HEK293 (cell line): ENCODE measurements around the gene ABCC10.

Experiments
- CTCF ChIA-PET: fragments of 350-600 bp; formaldehyde crosslinking; extraction: SDS; loops from one replicate; lab custom pipeline; 2021; ENCODE audit warnings: antibody characterized with exemption; lab: Yijun Ruan, JAX
- POLR2A ChIA-PET: fragments of 300-600 bp; formaldehyde crosslinking; extraction: SDS; loops from one replicate; lab custom pipeline; 2020; ENCODE audit warnings: antibody characterized with exemption, inconsistent platforms; lab: Yijun Ruan, JAX
- H3K27ac ChIP-seq: fragments of 200-500 bp; sonication (Bioruptor generic); 2 replicates; pipeline ENCODE4 v1.5.1; 2014; ENCODE audit warnings: low read depth, low read length, control low read depth, inconsistent platforms; ENCODE audit errors: extremely low read depth
- H3K36me3 ChIP-seq, 2 experiments: fragments of 200-500 bp in 1 of 2; sonication (Bioruptor generic) in 1 of 2; 1 replicate in 1 of 2; 2 replicates in 1 of 2; pipeline ENCODE4 v1.5.1; 2014 to 2017; ENCODE audit warnings: inconsistent platforms in 2 of 2, low read length in 2 of 2; ENCODE audit not compliant: control insufficient read depth in 2 of 2, insufficient read depth in 1 of 2
- H3K4me1 ChIP-seq: fragments of 200-500 bp; sonication (Bioruptor generic); 2 replicates; pipeline ENCODE4 v1.5.1; 2014; ENCODE audit warnings: mild to moderate bottlenecking, low read length, inconsistent platforms; ENCODE audit not compliant: control insufficient read depth, insufficient read depth
- H3K4me3 ChIP-seq: 2 replicates; pipeline ENCODE4 v1.5.1; 2011; ENCODE audit warnings: low read depth, mild to moderate bottlenecking, control low read depth, low read length, moderate library complexity
- H3K9me3 ChIP-seq: fragments of 200-500 bp; sonication (Bioruptor generic); 2 replicates; pipeline ENCODE4 v1.5.1; 2014; ENCODE audit warnings: low read depth, low read length, inconsistent platforms; ENCODE audit not compliant: control insufficient read depth, insufficient read depth
- BCL11B ChIP-seq: fragments of 450-650 bp; formaldehyde crosslinking; IDR thresholded peaks from 2 replicates; pipeline ENCODE4 v1.5.1; 2016; ENCODE audit warnings: low read depth, missing biosample characterization, missing genetic modification characterization
- EGR2 ChIP-seq: fragments of 450-650 bp; formaldehyde crosslinking; IDR thresholded peaks from 2 replicates; pipeline ENCODE4 v1.5.1; 2016; ENCODE audit warnings: low read depth, missing biosample characterization, missing genetic modification characterization
- GFI1B ChIP-seq: fragments of 450-650 bp; formaldehyde crosslinking; IDR thresholded peaks from 2 replicates; pipeline ENCODE4 v1.5.1; 2016; ENCODE audit warnings: missing biosample characterization, missing genetic modification characterization
- IKZF3 ChIP-seq: fragments of 450-650 bp; IDR thresholded peaks from 2 replicates; pipeline ENCODE4 v1.5.0; 2018; ENCODE audit warnings: missing biosample characterization, mild to moderate bottlenecking, missing genetic modification characterization, moderate library complexity
- KLF1 ChIP-seq: fragments of 450-650 bp; formaldehyde crosslinking; IDR thresholded peaks from 2 replicates; pipeline ENCODE4 v1.5.1; 2016; ENCODE audit warnings: missing biosample characterization, missing genetic modification characterization
- PBX3 ChIP-seq: sonication (generic); formaldehyde crosslinking; IDR thresholded peaks from 2 replicates; pipeline ENCODE4 v1.8.1; 2022; ENCODE audit warnings: mild to moderate bottlenecking, moderate library complexity, missing genetic modification reagents
- PRDM1 ChIP-seq: fragments of 450-650 bp; formaldehyde crosslinking; IDR thresholded peaks from 2 replicates; pipeline ENCODE4; 2016; ENCODE audit warnings: missing biosample characterization, missing genetic modification characterization
- PRDM6 ChIP-seq: fragments of 450-650 bp; formaldehyde crosslinking; IDR thresholded peaks from 2 replicates; pipeline ENCODE4 v1.5.1; 2017; ENCODE audit warnings: missing biosample characterization, missing genetic modification characterization
- REPIN1 ChIP-seq: fragments of 450-650 bp; formaldehyde crosslinking; IDR thresholded peaks from 2 replicates; pipeline ENCODE4 v1.5.1; 2017; ENCODE audit warnings: missing biosample characterization, missing genetic modification characterization, low read depth
- SP7 ChIP-seq: fragments of 450-650 bp; formaldehyde crosslinking; IDR thresholded peaks from 2 replicates; pipeline ENCODE4 v1.5.1; 2016; ENCODE audit warnings: missing biosample characterization, missing genetic modification characterization
- YY1 ChIP-seq: fragments of 450-650 bp; formaldehyde crosslinking; IDR thresholded peaks from 2 replicates; pipeline ENCODE4 v1.5.1; 2018; ENCODE audit warnings: missing biosample characterization, missing genetic modification characterization
- ZBTB21 ChIP-seq: fragments of 450-650 bp; formaldehyde crosslinking; IDR thresholded peaks from 2 replicates; pipeline ENCODE4 v1.5.1; 2017; ENCODE audit warnings: missing biosample characterization, missing genetic modification characterization
- ZNF155 ChIP-seq: fragments of 450-650 bp; formaldehyde crosslinking; IDR thresholded peaks from 2 replicates; pipeline ENCODE4 v1.5.1; 2016; ENCODE audit warnings: missing biosample characterization, missing genetic modification characterization
- ZNF175 ChIP-seq: fragments of 450-650 bp; formaldehyde crosslinking; IDR thresholded peaks from 2 replicates; pipeline ENCODE4 v1.5.1; 2016; ENCODE audit warnings: missing biosample characterization, missing genetic modification characterization
- ZNF18 ChIP-seq: fragments of 450-650 bp; formaldehyde crosslinking; IDR thresholded peaks from 2 replicates; pipeline ENCODE4 v1.5.1; 2016; ENCODE audit warnings: missing biosample characterization, missing genetic modification characterization
- ZNF24 ChIP-seq: fragments of 450-650 bp; formaldehyde crosslinking; IDR thresholded peaks from 2 replicates; pipeline ENCODE4 v1.5.1; 2016; ENCODE audit warnings: missing biosample characterization, missing genetic modification characterization
- ZNF341 ChIP-seq: fragments of 450-650 bp; formaldehyde crosslinking; IDR thresholded peaks from 2 replicates; pipeline ENCODE4; 2016; ENCODE audit warnings: low read depth, missing biosample characterization, missing genetic modification characterization
- ZNF354C ChIP-seq: fragments of 450-650 bp; formaldehyde crosslinking; IDR thresholded peaks from 2 replicates; pipeline ENCODE4 v1.5.1; 2016; ENCODE audit warnings: missing biosample characterization, missing genetic modification characterization, low read depth, borderline replicate concordance
- ZNF426 ChIP-seq: fragments of 450-650 bp; formaldehyde crosslinking; IDR thresholded peaks from 2 replicates; pipeline ENCODE4 v1.5.1; 2017; ENCODE audit warnings: missing biosample characterization, missing genetic modification characterization, mild to moderate bottlenecking, inconsistent platforms, moderate library complexity
- ZNF433 ChIP-seq: fragments of 450-650 bp; formaldehyde crosslinking; IDR thresholded peaks from 2 replicates; pipeline ENCODE4 v1.5.1; 2016; ENCODE audit warnings: missing biosample characterization, missing genetic modification characterization, low read depth
- ZNF561 ChIP-seq: fragments of 450-650 bp; IDR thresholded peaks from 2 replicates; pipeline ENCODE4 v1.5.1; 2018; ENCODE audit warnings: missing biosample characterization, missing genetic modification characterization, borderline replicate concordance
- ZNF571 ChIP-seq: fragments of 450-650 bp; formaldehyde crosslinking; IDR thresholded peaks from 2 replicates; pipeline ENCODE4 v1.5.0; 2017; ENCODE audit warnings: missing biosample characterization, missing genetic modification characterization
- ZNF585B ChIP-seq: fragments of 450-650 bp; formaldehyde crosslinking; IDR thresholded peaks from 2 replicates; pipeline ENCODE4 v1.5.1; 2016; ENCODE audit warnings: missing biosample characterization, missing genetic modification characterization
- ZNF660 ChIP-seq: fragments of 450-650 bp; IDR thresholded peaks from 2 replicates; pipeline ENCODE4 v1.5.1; 2018; ENCODE audit warnings: missing biosample characterization, mild to moderate bottlenecking, missing genetic modification characterization
- ZNF664 ChIP-seq: fragments of 450-650 bp; formaldehyde crosslinking; IDR thresholded peaks from 2 replicates; pipeline ENCODE4 v1.5.1; 2016; ENCODE audit warnings: missing biosample characterization, missing genetic modification characterization
- ZNF677 ChIP-seq: fragments of 450-650 bp; IDR thresholded peaks from 2 replicates; pipeline ENCODE4 v1.5.0; 2018; ENCODE audit warnings: missing biosample characterization, mild to moderate bottlenecking, missing genetic modification characterization, moderate library complexity
- ZSCAN30 ChIP-seq: fragments of 450-650 bp; IDR thresholded peaks from 2 replicates; pipeline ENCODE4 v1.5.1; 2018; ENCODE audit warnings: missing biosample characterization, mild to moderate bottlenecking, missing genetic modification characterization, moderate library complexity
- TF ChIP-seq, protein P1 (sequence below): fragments of 450-650 bp; formaldehyde crosslinking; IDR thresholded peaks from 2 replicates; pipeline ENCODE4 v1.5.1; 2016; ENCODE audit warnings: missing biosample characterization, missing genetic modification characterization, low read depth
- TF ChIP-seq, protein P2 (sequence below): fragments of 450-650 bp; formaldehyde crosslinking; IDR thresholded peaks from 2 replicates; pipeline ENCODE4 v1.5.1; 2017; ENCODE audit warnings: missing biosample characterization, missing genetic modification characterization

The ABCC10 gene

GRCh38 chr6:43386492-43386891 lies 40.8 kb upstream of the ABCC10 start:
- CTCF ChIA-PET: interaction anchor here (0.6 kb wide), 1 partner anchor 66 kb away, joined by 3 read pairs; no protein-coding TSS in a partner anchor

DNA sequence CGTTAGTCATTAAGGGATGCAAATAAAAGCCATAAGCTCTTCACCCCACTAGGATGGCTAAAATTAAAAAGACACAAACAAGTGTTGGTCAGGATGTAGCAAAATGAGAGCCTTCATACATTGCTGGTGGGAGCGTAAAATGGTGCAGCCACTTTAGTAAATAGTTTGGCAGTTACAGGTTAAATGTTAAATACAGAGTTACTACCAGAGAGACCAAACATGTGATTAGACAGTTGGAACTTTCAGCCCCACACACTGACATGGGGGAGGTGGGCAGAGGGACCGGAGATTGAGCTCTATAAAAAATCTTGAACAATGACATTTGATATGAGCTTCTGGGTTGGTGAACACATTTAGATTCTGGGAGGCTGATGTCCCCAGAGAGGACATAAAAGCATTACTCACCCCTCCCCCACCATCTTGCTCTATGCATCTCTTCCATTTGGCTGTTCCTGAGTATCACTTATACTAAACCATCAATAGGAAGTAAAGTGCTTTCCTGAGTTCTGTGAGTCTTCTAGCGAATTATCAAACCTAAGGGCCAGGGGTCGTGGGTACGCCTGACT lies 37.5 kb upstream of the ABCC10 start:
- CTCF ChIA-PET: interaction anchor here (0.8 to 1.7 kb wide), 5 partner anchors 13 to 523 kb away, joined by 3 to 7 read pairs (median 3); partner anchors contain the start of gene DNPH1
- H3K4me3 ChIP-seq: no peak overlapping the region
- H3K4me1 ChIP-seq: peaks cover 14% of the 10 kb centered on the region
- POLR2A ChIA-PET: interaction anchor here (0.6 to 0.7 kb wide), 2 partner anchors 10 to 70 kb away, joined by 3 read pairs; no protein-coding TSS in a partner anchor
- no peaks in the 10 kb centered on the region for H3K9me3 ChIP-seq
- H3K27ac ChIP-seq: no peak overlapping the region
- no peaks in the 10 kb centered on the region for H3K36me3 ChIP-seq
- TF ChIP-seq IKZF3 (tag by site-specific recombination) (0 out of 2 replicates have a peak, but pooled peaks have one; percentile 20), ZNF354C (tag by site-specific recombination) (no peak), ZNF561 (no peak), ZNF664 (no peak), ZNF24 (no peak), ZNF433 (no peak), ZNF18 (tag by site-specific recombination) (0 out of 2 replicates have a peak, but pooled peaks have one; percentile 14), ZNF155 (no peak), ZNF341 (peak; percentile 38; the same call in 1 of the 2 replicates), SP7 (tag by site-specific recombination) (peak; percentile 84), ZNF426 (tag by site-specific recombination) (no peak), EGR2 (tag by site-specific recombination) (0 out of 2 replicates have a peak, but pooled peaks have one; percentile 23), ZNF175 (tag by site-specific recombination) (no peak), YY1 (no peak), PRDM6 (tag by site-specific recombination) (no peak), ZNF677 (no peak), REPIN1 (tag by site-specific recombination) (no peak), KLF1 (tag by site-specific recombination) (no peak), ZNF660 (tag by site-specific recombination) (peak; percentile 82), ZBTB21 (tag by site-specific recombination) (no peak), ZSCAN30 (no peak)
- TF ChIP-seq, protein P1, sequence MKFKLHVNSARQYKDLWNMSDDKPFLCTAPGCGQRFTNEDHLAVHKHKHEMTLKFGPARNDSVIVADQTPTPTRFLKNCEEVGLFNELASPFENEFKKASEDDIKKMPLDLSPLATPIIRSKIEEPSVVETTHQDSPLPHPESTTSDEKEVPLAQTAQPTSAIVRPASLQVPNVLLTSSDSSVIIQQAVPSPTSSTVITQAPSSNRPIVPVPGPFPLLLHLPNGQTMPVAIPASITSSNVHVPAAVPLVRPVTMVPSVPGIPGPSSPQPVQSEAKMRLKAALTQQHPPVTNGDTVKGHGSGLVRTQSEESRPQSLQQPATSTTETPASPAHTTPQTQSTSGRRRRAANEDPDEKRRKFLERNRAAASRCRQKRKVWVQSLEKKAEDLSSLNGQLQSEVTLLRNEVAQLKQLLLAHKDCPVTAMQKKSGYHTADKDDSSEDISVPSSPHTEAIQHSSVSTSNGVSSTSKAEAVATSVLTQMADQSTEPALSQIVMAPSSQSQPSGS (tag by site-specific recombination): no peak
- TF ChIP-seq, protein P2, sequence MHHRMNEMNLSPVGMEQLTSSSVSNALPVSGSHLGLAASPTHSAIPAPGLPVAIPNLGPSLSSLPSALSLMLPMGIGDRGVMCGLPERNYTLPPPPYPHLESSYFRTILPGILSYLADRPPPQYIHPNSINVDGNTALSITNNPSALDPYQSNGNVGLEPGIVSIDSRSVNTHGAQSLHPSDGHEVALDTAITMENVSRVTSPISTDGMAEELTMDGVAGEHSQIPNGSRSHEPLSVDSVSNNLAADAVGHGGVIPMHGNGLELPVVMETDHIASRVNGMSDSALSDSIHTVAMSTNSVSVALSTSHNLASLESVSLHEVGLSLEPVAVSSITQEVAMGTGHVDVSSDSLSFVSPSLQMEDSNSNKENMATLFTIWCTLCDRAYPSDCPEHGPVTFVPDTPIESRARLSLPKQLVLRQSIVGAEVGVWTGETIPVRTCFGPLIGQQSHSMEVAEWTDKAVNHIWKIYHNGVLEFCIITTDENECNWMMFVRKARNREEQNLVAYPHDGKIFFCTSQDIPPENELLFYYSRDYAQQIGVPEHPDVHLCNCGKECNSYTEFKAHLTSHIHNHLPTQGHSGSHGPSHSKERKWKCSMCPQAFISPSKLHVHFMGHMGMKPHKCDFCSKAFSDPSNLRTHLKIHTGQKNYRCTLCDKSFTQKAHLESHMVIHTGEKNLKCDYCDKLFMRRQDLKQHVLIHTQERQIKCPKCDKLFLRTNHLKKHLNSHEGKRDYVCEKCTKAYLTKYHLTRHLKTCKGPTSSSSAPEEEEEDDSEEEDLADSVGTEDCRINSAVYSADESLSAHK (tag by site-specific recombination): no peak

More at GRCh38 chr6:43386492-43386891, 40.8 kb upstream of the ABCC10 start:
- Histone ChIP-seq H3K4me1 (peaks cover 14% of the 10 kb centered on the region), H3K36me3 (no peaks in the 10 kb centered on the region), H3K4me3 (no peak overlapping the region), H3K27ac (no peak overlapping the region), H3K9me3 (no peaks in the 10 kb centered on the region)
- POLR2A ChIA-PET: no interaction called here
- no peak for TF ChIP-seq BCL11B (tag by site-specific recombination)
- no peak for TF ChIP-seq ZNF585B (tag by site-specific recombination)
- no peak for TF ChIP-seq ZNF571 (tag by site-specific recombination)
- TF ChIP-seq PRDM1 (tag by site-specific recombination): no peak
- no peak for TF ChIP-seq GFI1B (tag by site-specific recombination)
- no peak for TF ChIP-seq PBX3
